Colonic mucosa (tissue), 4 donors: ENCODE data around the gene C1QTNF7. TPM values are rescaled to one million over a fixed set of nuclear protein-coding genes. Genes with fewer than 3 reads are reported as not detected.

Source experiments
- DNase-seq: peaks from one replicate; pipeline ENCODE4 v3.0.0-alpha.2; 2020
- H3K27ac ChIP-seq: fragments of 200-600 bp; one replicate; pipeline ENCODE4 v1.8.0; 2021
- H3K27me3 ChIP-seq: fragments of 200-600 bp; one replicate; pipeline ENCODE4 v1.8.0; 2021
- H3K36me3 ChIP-seq: fragments of 200-600 bp; one replicate; pipeline ENCODE4 v1.8.0; 2021
- H3K4me1 ChIP-seq: fragments of 200-600 bp; one replicate; pipeline ENCODE4 v1.8.0; 2021; ENCODE audit warnings: mild to moderate bottlenecking
- H3K4me3 ChIP-seq: fragments of 200-600 bp; one replicate; pipeline ENCODE4 v1.8.0; 2021
- H3K9ac ChIP-seq, 2 donors: one replicate each; pipeline ENCODE4 v1.7.0; 2013; ENCODE audit warnings: control low read depth in 2 of 2, low read depth in 2 of 2, low read length in 2 of 2
- H3K9me3 ChIP-seq: fragments of 200-600 bp; one replicate; pipeline ENCODE4 v1.8.0; 2021
- CTCF ChIP-seq: fragments of 200-600 bp; IDR thresholded peaks from one replicate; pipeline ENCODE4 v1.8.0; 2022; ENCODE audit warnings: antibody characterized with exemption, mild to moderate bottlenecking
- intact Hi-C: fragments of 100-400 bp; cut with DNase I; formaldehyde crosslinking; loops from one replicate; pipeline ENCODE4 v1.14.1; 2022
- total RNA-seq, 2 donors: library from RNA; stranded (reverse); fragmentation: NEBNext Ultra II Directional in 1 of 2; extraction: Animal tissue kit (Norgen Biotek cat#: 25700) in 1 of 2; gene quantifications; one replicate each; pipeline ENCODE4 v1.2.1, GENCODE V29; 2021
- donor health status: healthy.
- donor health status: DM: no; HTN: no; CAD: no.
- donor health status: DM: no; HTN: no; CAD: no.

C1QTNF7 gene
- total RNA-seq, 2 donors from 2014 or later: 0.94 to 4.2 TPM

- TF ChIP-seq CTCF: no peak
- DNase-seq: no peak
- H3K27ac ChIP-seq: no peak overlapping the region
- H3K9ac ChIP-seq: no peak overlapping the region
- no peaks in the 10 kb centered on the region for H3K27me3 ChIP-seq
- H3K4me1 ChIP-seq: no peaks in the 10 kb centered on the region
- intact Hi-C loops: no loop called here
- H3K9me3 ChIP-seq: no peaks in the 10 kb centered on the region
- H3K36me3 ChIP-seq: no peaks in the 10 kb centered on the region
- no peak overlapping the region for H3K4me3 ChIP-seq
These were observed 16.4 kb downstream of the C1QTNF7 start for GRCh38 chr4:15444276-15444675.

GRCh38 chr4:15444879-15445547 is 17.2 kb downstream of the C1QTNF7 start:
- Histone ChIP-seq H3K4me3 (no peak overlapping the region), H3K27ac (no peak overlapping the region), H3K36me3 (no peaks in the 10 kb centered on the region), H3K4me1 (no peaks in the 10 kb centered on the region), H3K27me3 (no peaks in the 10 kb centered on the region), H3K9me3 (no peaks in the 10 kb centered on the region), H3K9ac (no peak overlapping the region)
- TF ChIP-seq CTCF: no peak
- intact Hi-C loops: no loop called here
- DNase-seq: no peak

GRCh38 chr4:15451181-15451865 is 23.5 kb downstream of the C1QTNF7 start:
- Histone ChIP-seq H3K4me3 (no peak overlapping the region), H3K36me3 (no peaks in the 10 kb centered on the region), H3K9ac (peak overlapping the region in 1 of 2 donors; percentile 23), H3K27ac (no peak overlapping the region), H3K9me3 (no peaks in the 10 kb centered on the region), H3K27me3 (no peaks in the 10 kb centered on the region), H3K4me1 (no peaks in the 10 kb centered on the region)
- intact Hi-C loops: no loop called here
- no peak for DNase-seq
- TF ChIP-seq CTCF: no peak

- Histone ChIP-seq H3K9ac (peak overlapping the region in 1 of 2 donors; percentile 23), H3K4me1 (no peaks in the 10 kb centered on the region), H3K4me3 (no peak overlapping the region), H3K27ac (no peak overlapping the region), H3K36me3 (no peaks in the 10 kb centered on the region), H3K9me3 (no peaks in the 10 kb centered on the region), H3K27me3 (no peaks in the 10 kb centered on the region)
- no peak for TF ChIP-seq CTCF
- no peak for DNase-seq
- intact Hi-C loops: no loop called here
These were observed 24.3 kb downstream of the C1QTNF7 start for GRCh38 chr4:15451866-15452765.

- DNase-seq: no peak
- no peak for TF ChIP-seq CTCF
- intact Hi-C loops: loop anchor here (5.0 kb wide), 1 partner anchor 223 kb away; no protein-coding TSS in a partner anchor
- Histone ChIP-seq H3K4me3 (no peak overlapping the region), H3K27me3 (no peaks in the 10 kb centered on the region), H3K27ac (no peak overlapping the region), H3K36me3 (no peaks in the 10 kb centered on the region), H3K9me3 (no peaks in the 10 kb centered on the region), H3K9ac (no peak overlapping the region), H3K4me1 (no peaks in the 10 kb centered on the region)
These were observed 27.5 kb downstream of the C1QTNF7 start for GRCh38 chr4:15455290-15455689.
